ENCODE results near the gene MED13.

- TF ChIP-seq, protein P1, sequence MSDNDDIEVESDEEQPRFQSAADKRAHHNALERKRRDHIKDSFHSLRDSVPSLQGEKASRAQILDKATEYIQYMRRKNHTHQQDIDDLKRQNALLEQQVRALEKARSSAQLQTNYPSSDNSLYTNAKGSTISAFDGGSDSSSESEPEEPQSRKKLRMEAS (IDR thresholded peaks at IDR 0.05), result no peak
- TF ChIP-seq RAD21 (IDR thresholded peaks at IDR 0.05; ENCODE audit: low read depth) (no peak), USF1 (IDR thresholded peaks at IDR 0.05) (no peak), CREB1 (IDR thresholded peaks at IDR 0.05; ENCODE audit: low read depth) (no peak), TAF1 (IDR thresholded peaks at IDR 0.05; ENCODE audit: low read depth) (no peak), FOXM1 (IDR thresholded peaks at IDR 0.05; ENCODE audit: borderline replicate concordance, low read depth) (no peak), NFIC (IDR thresholded peaks at IDR 0.05) (no peak), CEBPB (IDR thresholded peaks at IDR 0.05) (no peak), EP300 (IDR thresholded peaks at IDR 0.05; ENCODE audit: borderline replicate concordance) (no peak), YY1 (IDR thresholded peaks at IDR 0.05; ENCODE audit: low read depth) (no peak), ZBTB7A (IDR thresholded peaks at IDR 0.05; ENCODE audit: low read depth) (no peak), TEAD4 (IDR thresholded peaks at IDR 0.05) (no peak)
- TF ChIP-seq, protein P2, sequence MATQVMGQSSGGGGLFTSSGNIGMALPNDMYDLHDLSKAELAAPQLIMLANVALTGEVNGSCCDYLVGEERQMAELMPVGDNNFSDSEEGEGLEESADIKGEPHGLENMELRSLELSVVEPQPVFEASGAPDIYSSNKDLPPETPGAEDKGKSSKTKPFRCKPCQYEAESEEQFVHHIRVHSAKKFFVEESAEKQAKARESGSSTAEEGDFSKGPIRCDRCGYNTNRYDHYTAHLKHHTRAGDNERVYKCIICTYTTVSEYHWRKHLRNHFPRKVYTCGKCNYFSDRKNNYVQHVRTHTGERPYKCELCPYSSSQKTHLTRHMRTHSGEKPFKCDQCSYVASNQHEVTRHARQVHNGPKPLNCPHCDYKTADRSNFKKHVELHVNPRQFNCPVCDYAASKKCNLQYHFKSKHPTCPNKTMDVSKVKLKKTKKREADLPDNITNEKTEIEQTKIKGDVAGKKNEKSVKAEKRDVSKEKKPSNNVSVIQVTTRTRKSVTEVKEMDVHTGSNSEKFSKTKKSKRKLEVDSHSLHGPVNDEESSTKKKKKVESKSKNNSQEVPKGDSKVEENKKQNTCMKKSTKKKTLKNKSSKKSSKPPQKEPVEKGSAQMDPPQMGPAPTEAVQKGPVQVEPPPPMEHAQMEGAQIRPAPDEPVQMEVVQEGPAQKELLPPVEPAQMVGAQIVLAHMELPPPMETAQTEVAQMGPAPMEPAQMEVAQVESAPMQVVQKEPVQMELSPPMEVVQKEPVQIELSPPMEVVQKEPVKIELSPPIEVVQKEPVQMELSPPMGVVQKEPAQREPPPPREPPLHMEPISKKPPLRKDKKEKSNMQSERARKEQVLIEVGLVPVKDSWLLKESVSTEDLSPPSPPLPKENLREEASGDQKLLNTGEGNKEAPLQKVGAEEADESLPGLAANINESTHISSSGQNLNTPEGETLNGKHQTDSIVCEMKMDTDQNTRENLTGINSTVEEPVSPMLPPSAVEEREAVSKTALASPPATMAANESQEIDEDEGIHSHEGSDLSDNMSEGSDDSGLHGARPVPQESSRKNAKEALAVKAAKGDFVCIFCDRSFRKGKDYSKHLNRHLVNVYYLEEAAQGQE (IDR thresholded peaks at IDR 0.05; ENCODE audit: low read depth), result no peak
These were observed 123.0 kb downstream of the MED13 start for GRCh38 chr17:61942085-61942484.

All from Ishikawa (cell line).